PC-9 (cell line): ENCODE data around the gene ARHGAP10.

Experiments
- CTCF ChIP-seq: fragments of 200-600 bp; sonication (generic); conservative IDR thresholded peaks from 2 replicates; pipeline ENCODE4 v1.6.1; 2017; ENCODE audit warnings: mixed run types, antibody characterized with exemption, mild to moderate bottlenecking, moderate library complexity
- EZH2 ChIP-seq: fragments of 200-600 bp; sonication (generic); IDR thresholded peaks from 2 replicates; pipeline ENCODE4 v1.8.0; 2017; ENCODE audit warnings: antibody characterized with exemption, low read depth

GRCh38 chr4:147785129-147785528, 53.2 kb downstream of the ARHGAP10 start:
- no peak for TF ChIP-seq EZH2
- no peak for TF ChIP-seq CTCF
